Embryonic facial prominence (tissue), 1 donor: ENCODE results near the gene NTM.

Experiments used
- DNase-seq: peaks from one replicate; pipeline ENCODE4 v3.0.0-alpha.2; 2016; ENCODE audit errors: extremely low spot score

NTM gene

DNA sequence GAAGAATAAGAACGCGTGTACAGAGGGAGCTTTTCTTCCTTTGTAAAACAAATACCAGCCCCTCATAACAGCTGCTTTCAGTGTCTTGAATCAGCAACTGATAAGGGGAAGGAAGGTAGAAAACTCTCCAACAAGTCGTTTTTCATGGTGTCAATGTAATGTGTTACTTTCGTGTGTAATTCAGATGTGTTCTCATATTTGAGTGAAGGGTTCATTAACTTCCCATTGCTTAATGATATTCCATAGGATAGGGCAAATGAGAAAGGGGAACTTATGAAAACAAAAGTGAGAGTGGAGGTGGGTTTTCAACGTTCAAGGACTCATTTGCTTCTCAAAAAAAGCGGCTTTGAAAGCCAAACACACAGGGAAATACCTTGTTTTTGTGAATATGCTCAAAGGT is 452.1 kb downstream of the NTM start:
- no peak for DNase-seq

DNA sequence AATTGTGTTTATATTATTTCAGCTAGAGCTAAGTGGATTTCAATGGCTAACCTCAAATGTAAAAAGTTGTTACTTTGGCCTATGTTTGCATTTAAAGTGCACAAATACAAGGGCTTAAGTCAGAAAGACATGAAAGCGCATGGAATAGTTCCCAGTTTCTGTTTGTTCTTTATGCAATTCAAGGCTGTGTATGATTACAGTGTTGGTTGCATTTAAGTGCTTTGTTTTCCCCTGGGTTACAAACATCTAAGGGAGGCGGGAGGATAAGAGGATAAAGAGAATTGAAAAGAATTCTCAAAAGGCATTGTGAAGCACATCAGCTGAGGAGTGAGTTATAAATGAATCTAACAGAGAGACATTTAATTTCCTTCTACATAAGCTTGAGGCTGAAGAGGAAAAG is 453.4 kb downstream of the NTM start:
- peak; percentile 10 for DNase-seq

DNA sequence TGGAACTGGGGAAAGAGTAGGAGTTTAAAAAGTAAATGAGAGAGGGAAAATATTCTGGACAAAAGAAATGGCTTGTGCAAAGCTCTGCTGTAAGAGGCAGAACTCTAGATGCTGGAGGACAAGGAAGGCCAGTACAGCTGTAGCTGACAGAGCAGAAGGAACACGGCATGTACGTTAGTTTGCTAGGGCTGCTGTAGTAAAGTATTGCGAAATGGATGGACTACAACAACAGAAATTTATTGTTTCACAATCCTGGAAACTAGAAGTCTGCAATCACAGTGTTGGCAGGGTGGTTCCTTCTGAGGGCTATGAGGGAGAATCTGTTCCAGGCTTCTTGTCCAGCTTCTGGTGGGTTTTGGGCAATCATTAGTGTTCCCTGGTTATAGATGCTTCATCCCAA is 454.4 kb downstream of the NTM start:
- DNase-seq = no peak

DNA sequence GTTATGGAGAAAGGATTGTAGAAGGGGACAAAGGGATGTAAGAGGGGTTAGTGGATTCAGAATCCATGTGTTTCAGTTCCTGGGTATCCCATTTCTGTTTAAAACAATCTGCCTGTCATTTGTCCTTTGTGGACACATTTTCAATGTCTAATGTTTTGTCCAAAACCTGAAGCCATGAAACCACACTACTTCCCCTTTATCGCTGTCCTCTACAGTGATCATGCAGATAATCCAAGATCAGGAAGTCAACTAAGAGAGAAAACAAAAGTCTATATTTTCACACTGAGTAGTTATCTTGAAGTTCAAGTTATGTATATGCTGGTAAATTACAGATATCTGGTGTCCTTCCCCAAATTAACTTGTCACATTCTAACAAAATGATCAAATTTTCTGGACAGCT is 457.0 kb downstream of the NTM start:
- no peak for DNase-seq

DNA sequence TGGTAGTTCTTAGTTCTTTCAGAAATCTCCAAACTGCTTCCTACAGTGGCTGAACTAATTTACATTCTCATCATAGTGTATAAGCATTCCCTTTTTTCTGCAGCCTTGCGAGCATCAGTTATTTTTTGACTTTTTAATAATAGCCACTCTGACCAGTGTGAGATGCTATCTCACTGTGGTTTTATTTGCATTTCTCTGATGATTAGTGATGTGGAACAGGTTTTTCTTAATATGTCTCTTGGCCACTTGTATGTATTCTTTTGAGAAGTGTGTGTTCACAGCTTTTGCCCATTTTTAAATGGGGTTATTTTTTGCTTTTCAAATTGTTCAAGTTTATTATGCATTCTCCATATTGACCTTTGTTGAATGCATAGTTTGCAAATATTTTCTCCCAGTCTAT is 459.3 kb downstream of the NTM start:
- no peak for DNase-seq

DNA sequence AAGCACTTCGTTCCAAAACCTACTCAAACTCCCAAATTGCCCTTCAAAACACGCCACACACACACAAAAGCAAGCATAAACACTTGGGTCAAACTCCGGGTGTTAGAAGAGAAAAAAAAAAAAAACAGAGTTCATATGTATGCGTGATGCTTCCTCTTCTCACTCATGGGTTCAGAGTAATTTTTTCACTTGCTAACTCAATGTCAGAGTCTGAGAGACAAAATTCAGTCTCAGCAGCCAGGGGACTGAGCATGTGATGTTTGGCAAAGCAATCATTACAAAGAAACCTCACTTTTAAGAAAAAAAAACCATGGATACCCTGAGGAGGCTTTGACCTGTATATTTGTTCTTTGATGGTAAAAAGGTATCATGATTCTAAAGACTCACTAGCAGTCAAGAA is 461.7 kb downstream of the NTM start:
- DNase-seq = no peak

DNA sequence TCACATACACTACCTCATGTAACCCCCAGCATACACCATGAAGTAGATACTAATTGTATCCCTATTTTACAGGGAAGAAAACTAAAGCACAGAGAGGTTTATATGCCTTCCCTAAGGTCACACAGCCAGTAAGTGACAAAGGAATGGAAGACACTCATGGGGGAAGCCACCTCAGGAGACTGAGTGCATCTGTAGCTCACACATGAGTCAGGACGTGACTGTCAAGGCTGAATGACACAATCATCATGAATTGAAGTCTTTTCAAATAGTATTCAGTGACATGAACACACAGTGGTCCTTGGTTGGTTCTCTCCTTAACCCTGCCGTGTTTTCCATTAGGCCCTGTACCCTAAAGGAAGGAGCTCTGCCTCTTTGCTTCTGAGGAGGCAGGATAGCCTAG is 463.0 kb downstream of the NTM start:
- DNase-seq = no peak

DNA sequence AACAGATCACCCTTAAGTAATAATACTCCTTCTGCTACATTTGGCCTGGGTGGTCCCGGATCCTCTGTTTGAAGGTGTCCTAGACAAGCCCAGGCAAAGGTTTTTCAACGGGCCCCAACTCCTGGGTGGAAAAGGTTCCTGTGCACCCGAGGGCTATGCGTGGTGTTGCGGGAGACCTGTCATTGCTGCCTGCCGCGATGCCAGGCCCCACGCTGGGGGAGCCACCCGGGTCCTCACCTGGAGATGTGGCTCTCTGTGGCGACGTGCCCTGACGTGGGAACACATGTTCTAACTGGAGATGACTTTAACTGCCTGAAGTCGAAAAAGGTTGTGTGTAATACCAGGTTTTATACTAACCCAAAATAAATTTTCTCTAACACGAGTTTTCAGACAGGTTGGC is 467.1 kb downstream of the NTM start:
- no peak for DNase-seq

DNA sequence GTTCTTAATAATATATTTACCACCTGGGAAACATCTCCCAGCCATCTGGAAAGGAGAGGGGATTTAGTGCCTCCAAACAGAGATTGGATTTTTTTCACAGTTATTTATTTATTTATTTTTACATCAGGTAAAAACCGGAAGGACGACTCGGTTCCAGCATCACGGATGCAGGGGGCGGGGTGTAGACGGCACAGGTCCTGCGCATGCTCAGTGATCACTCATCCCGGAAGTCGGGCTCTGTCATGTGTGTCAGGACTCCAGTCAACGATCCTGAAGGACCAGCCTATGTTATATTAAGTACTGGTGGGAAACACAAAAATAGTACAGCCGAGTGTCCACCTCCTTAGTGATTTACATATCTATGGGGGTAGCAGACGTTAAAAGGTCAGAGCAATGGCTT is 467.6 kb downstream of the NTM start:
- DNase-seq = no peak

DNA sequence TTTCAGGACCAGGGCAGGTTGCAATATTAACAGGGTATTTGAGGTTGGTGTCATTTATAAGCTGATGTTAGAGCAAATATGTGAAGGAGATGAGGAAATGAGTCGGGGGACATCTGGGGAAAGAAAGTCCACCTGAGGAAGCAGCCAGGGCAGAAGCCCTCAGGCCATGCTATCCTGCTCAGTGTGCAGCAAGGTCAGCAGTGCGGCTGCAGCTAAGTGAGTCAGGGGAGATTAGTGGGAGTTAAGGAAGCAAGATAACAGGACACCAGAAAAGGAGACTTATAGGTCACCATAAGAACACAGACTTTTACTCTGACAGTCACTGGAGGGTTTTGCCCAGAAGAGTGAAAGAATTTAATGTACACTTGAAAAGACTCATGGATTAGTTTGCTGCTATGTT is 468.9 kb downstream of the NTM start:
- no peak for DNase-seq

DNA sequence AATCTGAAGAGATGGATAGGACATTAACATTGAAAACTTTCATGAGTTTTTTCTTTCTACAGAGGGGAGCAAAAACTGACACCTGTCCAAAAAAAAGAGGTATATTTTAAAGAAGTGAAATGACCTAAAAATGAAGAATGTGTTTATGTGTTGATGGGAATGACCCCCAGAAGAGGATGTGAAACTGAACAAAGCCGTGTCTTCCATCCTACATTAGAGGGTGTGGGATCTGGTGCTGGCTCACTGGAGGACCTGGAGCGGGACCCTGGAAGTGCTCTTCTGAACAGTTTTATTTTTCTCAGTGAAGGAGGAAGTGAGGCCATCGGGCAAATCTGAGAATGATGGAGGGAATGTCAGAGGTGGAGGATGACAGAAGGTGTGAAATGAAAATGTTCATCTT is 470.1 kb downstream of the NTM start:
- no peak for DNase-seq

DNA sequence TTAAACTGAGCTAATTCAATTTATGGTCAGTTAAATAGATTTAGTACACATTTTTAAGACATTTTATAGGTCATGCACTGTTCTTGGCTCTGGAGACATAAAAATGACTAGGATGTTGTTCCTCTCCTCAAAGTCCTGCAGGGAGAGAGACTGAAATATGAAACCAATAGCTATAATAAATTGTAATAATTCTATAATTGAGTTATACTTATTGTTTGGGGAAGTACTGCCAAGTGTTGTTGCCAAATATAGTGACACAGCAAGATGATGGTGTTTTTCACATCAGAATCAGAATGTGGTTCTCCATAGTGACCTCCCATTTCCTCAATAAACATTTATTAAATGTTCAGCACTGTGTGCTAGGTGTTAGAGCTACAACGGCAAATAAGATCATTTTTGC is 470.6 kb downstream of the NTM start:
- no peak for DNase-seq

DNA sequence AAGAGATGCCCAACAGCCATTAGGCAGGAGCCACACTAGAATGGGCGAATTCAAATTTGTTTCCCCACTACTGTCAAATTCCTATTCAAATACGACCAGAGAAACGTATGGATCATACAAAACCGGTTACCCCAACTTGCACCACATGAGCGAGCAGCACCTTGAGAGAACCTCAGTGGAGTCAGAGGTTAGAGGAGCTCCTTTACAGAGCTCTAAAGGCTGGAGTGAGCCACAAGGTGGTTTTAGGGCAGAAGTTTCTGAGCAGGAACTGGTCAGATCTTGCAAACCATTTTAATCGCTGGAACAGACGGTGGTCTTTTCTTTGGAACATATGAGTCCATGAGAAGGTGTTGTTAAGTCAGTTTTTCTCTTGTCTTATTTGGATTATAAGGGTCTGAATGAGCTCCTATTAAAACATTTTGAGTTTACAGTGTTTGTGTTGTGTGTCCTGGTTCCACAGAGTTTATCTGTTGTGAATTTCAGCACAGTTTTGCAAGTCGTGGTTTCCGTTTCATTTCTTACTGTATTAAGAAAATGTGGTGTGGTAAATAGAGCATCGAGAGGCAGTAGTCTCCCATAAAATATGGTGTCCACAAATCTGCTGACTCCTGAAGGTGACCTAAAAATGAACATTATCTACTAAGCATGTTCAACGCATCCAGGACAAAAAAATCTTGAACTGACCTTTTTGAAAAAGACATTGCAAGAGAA is 471.7 kb downstream of the NTM start:
- no peak for DNase-seq

DNA sequence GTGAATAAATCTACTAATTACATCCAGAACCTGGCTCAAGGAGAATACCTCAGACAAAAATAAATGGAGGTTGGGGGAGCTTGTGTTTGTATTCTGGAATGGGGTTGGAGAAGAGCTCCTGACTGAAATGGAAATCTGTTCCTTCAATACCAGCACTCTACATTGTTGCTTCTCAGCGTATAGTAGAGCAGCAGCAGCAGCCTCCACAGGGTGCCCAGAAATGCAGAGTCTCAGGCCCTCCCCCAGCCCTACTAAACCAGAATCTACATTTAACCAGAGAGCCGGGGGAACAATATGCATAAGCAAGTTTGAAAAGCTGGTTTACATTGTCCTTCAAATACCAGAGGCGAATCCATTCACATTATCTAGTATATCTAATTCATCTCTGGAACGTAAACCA is 474.8 kb downstream of the NTM start:
- DNase-seq = no peak

DNA sequence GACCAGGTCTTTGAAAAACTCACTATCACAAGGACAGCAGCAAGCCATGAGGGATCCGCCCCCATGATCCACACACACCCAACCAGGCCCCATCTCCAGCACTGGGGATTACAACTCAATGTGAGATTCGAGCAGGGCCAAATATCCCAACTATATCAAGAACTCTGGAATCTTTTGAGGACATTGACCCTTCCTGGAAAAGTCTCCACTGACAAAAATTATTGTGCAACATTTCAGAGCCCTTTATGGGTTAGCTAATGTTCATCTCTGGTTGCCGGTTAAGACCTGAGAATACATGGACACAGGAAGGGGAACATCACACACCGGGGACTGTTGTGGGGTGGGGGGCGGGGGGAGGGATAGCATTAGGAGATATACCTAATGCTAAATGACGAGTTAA is 479.1 kb downstream of the NTM start:
- no peak for DNase-seq

DNA sequence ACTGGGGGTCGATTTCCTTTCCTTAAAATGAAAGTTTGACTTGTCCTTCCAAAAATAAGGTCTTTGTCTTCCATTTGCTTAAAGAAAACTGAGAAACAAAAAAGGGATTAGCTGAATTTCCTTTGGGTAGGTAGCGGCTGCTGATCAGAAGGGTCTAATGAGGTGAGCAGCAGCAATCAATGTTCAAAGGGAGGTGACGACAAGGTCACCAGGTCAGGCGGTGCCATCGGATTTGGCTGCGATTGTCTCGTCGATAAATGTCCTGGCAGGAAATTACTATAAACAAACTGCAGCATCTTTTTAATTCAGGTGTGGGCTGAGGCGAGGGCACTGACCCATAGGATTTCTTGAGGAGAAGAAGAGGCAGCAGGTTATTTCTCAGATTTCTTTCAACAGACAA is 480.1 kb downstream of the NTM start:
- DNase-seq = no peak

DNA sequence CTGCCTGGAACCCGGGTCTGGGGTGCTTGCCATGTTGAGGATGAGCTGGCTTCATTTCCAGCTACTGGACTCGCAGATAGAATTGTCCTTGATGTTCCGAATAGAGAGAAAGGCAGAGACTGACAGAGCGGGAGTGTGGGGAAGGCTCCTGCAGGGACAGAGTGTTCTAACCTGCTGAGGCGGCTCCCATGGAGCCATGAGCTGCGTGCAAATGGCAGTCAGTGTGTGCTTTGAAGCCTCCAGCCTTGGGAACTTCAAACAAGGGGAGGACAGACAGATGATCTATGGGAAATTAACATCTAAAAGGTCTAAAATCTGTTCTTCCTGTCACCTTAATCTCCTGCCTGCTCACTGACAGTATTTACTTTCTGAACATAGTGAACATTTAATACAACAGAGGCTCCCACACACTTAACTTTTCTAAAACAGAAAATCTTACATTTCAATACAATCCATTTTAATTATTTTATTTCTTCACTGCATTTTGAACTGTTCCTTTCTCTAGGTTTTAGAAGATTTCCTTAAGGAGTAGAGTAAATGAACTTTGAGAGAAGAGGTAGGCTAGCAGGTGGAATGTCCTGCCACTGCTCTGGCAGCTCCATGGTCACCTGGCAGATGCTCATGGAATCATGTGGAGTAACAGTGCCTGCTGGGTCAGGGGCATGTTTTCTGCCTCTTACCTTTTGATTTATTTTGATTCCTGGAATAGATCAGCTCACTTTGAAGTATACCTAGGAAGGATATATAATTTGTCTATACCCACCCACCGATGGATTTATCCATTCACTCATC is 481.7 kb downstream of the NTM start:
- no peak for DNase-seq

DNA sequence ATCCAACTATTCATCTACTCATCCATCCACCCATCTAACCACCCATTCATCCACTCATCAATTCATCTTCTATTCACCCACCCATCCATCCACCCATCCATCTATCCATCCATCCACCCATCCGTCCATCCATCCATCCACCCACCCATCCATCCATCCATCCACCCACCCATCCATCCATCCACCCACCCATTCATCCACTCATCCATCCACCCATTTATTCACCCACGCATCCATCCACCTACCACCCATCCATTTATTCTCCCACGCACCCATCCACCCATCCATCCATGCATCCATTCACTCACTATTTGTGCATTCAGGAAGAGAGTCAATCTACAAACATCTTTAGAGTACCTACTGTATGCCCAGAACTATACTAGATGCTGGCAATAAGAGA is 482.3 kb downstream of the NTM start:
- no peak for DNase-seq

DNA sequence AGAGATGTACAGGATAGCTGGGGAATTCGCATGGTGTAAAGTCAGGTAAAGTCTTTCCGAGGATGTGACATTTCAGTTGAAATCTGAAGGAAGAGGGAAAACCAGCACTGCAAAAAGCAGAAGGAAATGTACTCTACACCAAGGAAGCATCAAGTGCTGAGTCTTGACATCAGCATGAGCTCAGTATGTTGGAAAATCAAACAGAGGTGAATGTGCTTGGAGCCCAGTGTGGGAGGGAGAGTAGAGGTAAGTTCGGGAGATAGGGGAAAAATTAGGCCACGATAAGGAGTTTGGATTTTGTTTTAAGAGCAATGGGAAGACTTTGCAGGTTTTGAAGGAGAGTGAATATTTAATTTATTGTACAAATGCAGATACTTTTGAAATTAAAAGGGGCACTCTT is 484.0 kb downstream of the NTM start:
- no peak for DNase-seq

DNA sequence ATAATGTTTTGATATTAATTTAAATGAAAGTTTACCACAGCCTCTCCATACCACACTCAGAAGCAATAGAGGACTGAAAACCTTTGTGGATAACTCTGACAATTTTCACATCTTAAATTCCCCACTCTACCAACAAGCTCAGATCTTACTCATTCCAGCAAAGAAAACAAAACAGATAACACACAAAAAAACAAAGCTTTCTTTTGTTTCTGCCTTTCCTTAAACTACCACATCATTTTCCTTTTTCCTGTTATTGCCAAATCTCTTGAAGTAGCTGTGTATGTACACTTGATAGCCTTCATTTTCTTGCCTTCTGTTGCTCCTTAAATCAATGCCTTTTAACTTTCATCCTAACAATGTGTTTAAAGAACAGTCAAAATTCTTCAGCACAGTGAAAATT is 484.9 kb downstream of the NTM start:
- no peak for DNase-seq

DNA sequence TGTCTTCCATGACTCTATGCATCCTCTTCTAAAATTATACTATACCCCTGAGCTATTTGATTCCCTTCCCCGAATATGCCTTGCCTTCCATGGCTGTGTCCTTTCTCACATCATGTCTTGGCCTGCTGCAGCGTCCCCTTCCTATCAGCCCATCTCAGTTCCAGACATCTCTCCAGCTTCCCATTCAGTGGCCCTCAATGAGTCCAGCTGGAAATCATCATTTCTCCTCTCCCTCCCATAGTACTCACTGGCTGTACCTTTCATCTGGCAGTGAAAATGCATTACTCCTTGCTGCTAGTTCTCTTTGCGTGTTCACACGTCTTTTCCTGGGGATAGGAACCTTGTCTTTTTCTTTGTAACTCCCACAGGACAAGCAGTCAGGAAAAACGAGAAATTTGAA is 486.8 kb downstream of the NTM start:
- DNase-seq = no peak

DNA sequence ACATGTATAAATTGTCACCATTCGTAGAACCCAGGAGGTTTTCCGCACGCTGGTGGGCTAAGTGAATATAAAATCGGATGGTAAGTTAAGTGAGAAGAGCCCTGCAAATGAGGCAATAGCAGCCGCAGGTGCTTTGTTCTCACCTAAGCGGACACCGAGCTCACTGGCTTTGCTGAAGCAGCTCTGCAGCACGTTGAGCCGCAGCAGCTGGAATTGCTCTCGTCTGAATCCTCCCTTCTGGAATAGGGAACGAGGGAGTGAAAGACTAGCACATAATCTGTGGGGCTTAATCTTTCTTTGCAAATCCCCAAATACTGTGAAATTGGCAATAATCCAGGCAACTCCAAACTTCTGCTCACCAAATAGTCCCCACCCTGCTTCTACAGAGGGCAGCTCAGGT is 488.1 kb downstream of the NTM start:
- DNase-seq = no peak

DNA sequence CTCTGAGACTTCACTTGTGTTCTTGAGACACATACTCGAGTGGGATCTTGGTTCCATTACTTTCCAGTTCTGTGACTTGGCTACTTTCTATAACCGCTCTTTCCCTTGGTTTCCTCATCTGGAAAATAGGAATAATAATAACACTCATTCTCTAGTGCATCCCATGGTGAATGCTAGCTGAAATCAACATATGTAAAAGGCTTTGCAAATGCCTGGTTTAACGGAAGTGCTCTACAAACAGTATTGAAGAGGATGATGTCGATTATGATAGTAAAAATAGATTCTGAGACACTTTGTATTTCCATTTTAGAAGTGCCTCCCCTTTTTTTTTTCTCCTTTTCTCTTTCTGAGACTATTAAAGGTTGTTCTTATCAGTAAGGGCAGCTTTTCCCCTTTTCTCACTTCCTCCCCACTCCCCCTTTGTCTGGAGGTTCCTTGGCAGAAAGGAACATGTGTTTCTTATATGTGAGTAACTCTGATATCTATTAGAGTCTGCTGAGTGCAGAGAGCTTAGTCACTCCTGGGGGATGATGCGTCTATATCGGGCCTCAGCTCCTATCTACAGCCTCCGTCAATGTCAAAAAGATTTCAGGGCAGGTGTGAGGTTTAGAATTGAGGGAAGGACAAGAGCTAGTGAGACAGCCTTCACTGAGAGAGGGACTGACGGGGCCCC is 489.3 kb downstream of the NTM start:
- no peak for DNase-seq
